K562 (cell line): ENCODE data around the gene IL6ST. TPM values are rescaled to one million over a fixed set of nuclear protein-coding genes. Genes with fewer than 3 reads are reported as not detected.

Experiments
- ATAC-seq: fragments of 200-7000 bp; cut with Tn5 transposase; 3 replicates; pipeline ENCODE4 v1.9.1; 2020; ENCODE audit warnings: moderate library complexity
- BruUV-seq: library from RNA; stranded (reverse); fragments of 400-500 nt; replicated peaks from 2 replicates; lab custom pipeline; 2021; lab: Mats Ljungman, UMichigan
- CTCF ChIA-PET: fragments of 300-600 bp; formaldehyde crosslinking; extraction: SDS; loops from one replicate; lab custom pipeline; 2021; ENCODE audit warnings: low intra/inter-chr PET ratio; lab: Yijun Ruan, JAX
- POLR2A ChIA-PET: fragments of 300-600, 350-650 bp; sonication (Branson Sonifier 250); formaldehyde crosslinking; extraction: SDS; loops from one replicate; lab custom pipeline; 2021; ENCODE audit warnings: antibody characterized with exemption, inconsistent platforms; lab: Yijun Ruan, JAX
- DNase-seq, 4 experiments: peaks; one replicate each; pipeline versions ENCODE4 v3.0.0 to v3.0.0-alpha.2; 2011 to 2018; ENCODE audit warnings: low spot score in 3 of 4, mixed read lengths in 3 of 4; ENCODE audit errors: extremely low read depth in 1 of 4
- FAIRE-seq: peaks from 2 replicates; lab custom pipeline; 2011; peaks lifted over from hg19 to GRCh38; lab: Jason Lieb, UNC
- H2AFZ ChIP-seq: 2 replicates; pipeline ENCODE4 v1.6.0; 2011; ENCODE audit warnings: low read depth, low read length, control low read depth, inconsistent platforms
- H3K27ac ChIP-seq: fragments of 200-600 bp; 3 replicates; pipeline ENCODE4 v1.8.0; 2011; ENCODE audit warnings: low read depth, mild to moderate bottlenecking, control low read depth, inconsistent platforms, low read length, moderate library complexity, mixed read lengths; ENCODE audit errors: extremely low read depth
- H3K27me3 ChIP-seq, 2 experiments: fragments of 300-600 bp in 1 of 2; 2 replicates in 1 of 2; 3 replicates in 1 of 2; pipeline versions ENCODE4 v1.6.0 to v1.8.0; 2011; ENCODE audit warnings: inconsistent platforms in 2 of 2, low read length in 2 of 2, mild to moderate bottlenecking in 1 of 2, mixed read lengths in 1 of 2, moderate library complexity in 1 of 2; ENCODE audit not compliant: control insufficient read depth in 2 of 2, insufficient read depth in 2 of 2
- H3K36me3 ChIP-seq: fragments of 300-600 bp; 3 replicates; pipeline ENCODE4 v1.8.0; 2011; ENCODE audit warnings: mild to moderate bottlenecking, low read length, inconsistent platforms; ENCODE audit not compliant: control insufficient read depth, insufficient read depth
- H3K4me1 ChIP-seq, 2 experiments: fragments of 200-600 bp in 1 of 2; replicated peaks in 1 of 2; 2 replicates in 1 of 2; 3 replicates in 1 of 2; pipeline versions ENCODE4 v1.5.1 to v1.8.0; 2011; ENCODE audit warnings: inconsistent platforms in 2 of 2, low read length in 2 of 2, mild to moderate bottlenecking in 1 of 2, mixed read lengths in 1 of 2, moderate library complexity in 1 of 2; ENCODE audit not compliant: control insufficient read depth in 2 of 2, insufficient read depth in 2 of 2
- H3K4me2 ChIP-seq: 2 replicates; pipeline ENCODE4 v1.6.1; 2011; ENCODE audit warnings: low read length, control low read depth, inconsistent platforms, mixed read lengths; ENCODE audit not compliant: insufficient read depth
- H3K4me3 ChIP-seq: fragments of 200-600 bp; sonication (generic), shearing (Covaris generic); 2 replicates; pipeline ENCODE4 v1.5.1; 2016; ENCODE audit warnings: control low read depth, inconsistent platforms
- H3K79me2 ChIP-seq: fragments of 200-600 bp; 3 replicates; pipeline ENCODE4 v1.8.0; 2011; ENCODE audit warnings: low read length, inconsistent platforms; ENCODE audit not compliant: control insufficient read depth, insufficient read depth
- H3K9ac ChIP-seq, 2 experiments: 2 replicates each; pipeline versions ENCODE4 v1.6.0 to v1.6.1; 2011; ENCODE audit warnings: low read depth in 2 of 2, low read length in 2 of 2, control low read depth in 1 of 2, inconsistent platforms in 1 of 2, mild to moderate bottlenecking in 1 of 2, mixed read lengths in 1 of 2; ENCODE audit not compliant: insufficient read depth in 1 of 2
- H3K9me1 ChIP-seq: one replicate; pipeline ENCODE4 v1.6.0; 2011; ENCODE audit warnings: inconsistent platforms, mild to moderate bottlenecking, low read length, moderate library complexity; ENCODE audit not compliant: control insufficient read depth, insufficient read depth
- H3K9me3 ChIP-seq: replicated peaks from 2 replicates; pipeline ENCODE4 v1.5.1; 2011; ENCODE audit warnings: low read depth, low read length, inconsistent platforms; ENCODE audit not compliant: control insufficient read depth, insufficient read depth
- H4K20me1 ChIP-seq: replicated peaks from 2 replicates; pipeline ENCODE4 v1.6.1; 2011; ENCODE audit warnings: low read length, inconsistent platforms, mixed read lengths; ENCODE audit not compliant: control insufficient read depth, insufficient read depth
- ARID2 ChIP-seq: fragments of 450-650 bp; IDR thresholded peaks from 2 replicates; pipeline ENCODE4 v1.6.1; 2017; ENCODE audit warnings: antibody characterized with exemption, mild to moderate bottlenecking
- HEY1 ChIP-seq: fragments of 250-450 bp; sonication (Bioruptor Pico); IDR thresholded peaks from 2 replicates; pipeline ENCODE4 v1.5.0; 2020; ENCODE audit warnings: mild to moderate bottlenecking, moderate library complexity, borderline replicate concordance
- ZNF282 ChIP-seq: sonication (generic); formaldehyde crosslinking; IDR thresholded peaks from 2 replicates; pipeline ENCODE4 v1.8.1; 2023; ENCODE audit warnings: missing genetic modification reagents
- ZNF407 ChIP-seq: fragments of 450-650 bp; IDR thresholded peaks from 2 replicates; pipeline ENCODE4 v1.6.1; 2016; ENCODE audit warnings: low read depth
- ZNF589 ChIP-seq: fragments of 200-800 bp; sonication (Bioruptor generic); IDR thresholded peaks from 2 replicates; pipeline ENCODE4 v1.6.1; 2016; ENCODE audit warnings: low read depth, missing genetic modification characterization, missing compliant biosample characterization
- ZNF778 ChIP-seq: fragments of 450-650 bp; formaldehyde crosslinking; IDR thresholded peaks from 2 replicates; pipeline ENCODE4 v1.4.0; 2020; ENCODE audit warnings: mild to moderate bottlenecking, moderate library complexity
- WGBS: fragments of 100-300 bp; shearing (Covaris generic); methylation state at CpG from one replicate; pipeline ENCODE4 v1.1.6; 2016; ENCODE audit warnings: low coverage, mixed read lengths; ENCODE audit not compliant: insufficient coverage; ENCODE audit errors: missing lambda C conversion rate; 5-methylcytosine and 5-hydroxymethylcytosine counted together
- in situ Hi-C: fragments of 300-500 bp; cut with MboI; formaldehyde crosslinking; loops from 4 replicates; pipeline ENCODE4 v1.15.0; 2018; ENCODE audit warnings: inconsistent platforms, mixed read lengths
- intact Hi-C: fragments of 100-400 bp; cut with micrococcal nuclease; formaldehyde crosslinking; loops from 2 replicates; pipeline ENCODE4 v1.14.2; 2022
- polyA plus RNA-seq, 8 experiments: library from polyadenylated mRNA; depleted of rRNA in 4 of 8; stranded (reverse) in 5 of 8; unstranded in 3 of 8; fragments of >200 nt; fragmentation: Nextera tagmentation in 2 of 8; fragmentation: Illumina TruSeq in 1 of 8; extraction: Ambion mirVana in 2 of 8; extraction: Trizol in 1 of 8; gene quantifications; 2 replicates each; pipeline versions ENCODE4 v1.2.1 to v1.2.3, GENCODE V29; 2011 to 2014; ENCODE audit warnings: inconsistent platforms in 1 of 8, missing spikeins in 1 of 8
- total RNA-seq, 7 experiments: library from RNA; depleted of rRNA in 6 of 7; stranded (reverse); fragments of >200 nt in 6 of 7; fragmentation: Illumina TruSeq in 2 of 7; extraction: Trizol in 2 of 7; gene quantifications; 2 replicates each; pipeline versions ENCODE4 v1.2.1 to v1.2.3, GENCODE V29; 2011 to 2021; ENCODE audit warnings: low replicate concordance in 1 of 7
- TF ChIP-seq, protein P1 (sequence below): sonication (generic); formaldehyde crosslinking; IDR thresholded peaks from 2 replicates; pipeline ENCODE4 v1.8.0; 2023; ENCODE audit warnings: mild to moderate bottlenecking, missing genetic modification reagents
- TF ChIP-seq, protein P2 (sequence below), 3 experiments: fragments of 200-800 bp in 1 of 3; sonication (Bioruptor generic) in 1 of 3; sonication (generic) in 1 of 3; formaldehyde crosslinking in 1 of 3; IDR thresholded peaks; 2 replicates each; pipeline versions ENCODE4 v1.6.1 to v1.8.0; 2016 to 2022; ENCODE audit warnings: mild to moderate bottlenecking in 2 of 3, missing compliant biosample characterization in 2 of 3, missing genetic modification characterization in 2 of 3, missing genetic modification reagents in 1 of 3

IL6ST gene
- total and polyA plus RNA-seq, 9 of the 15 experiments (the other 6 are each of a cell fraction or from before 2014, with no cell fraction given) = 2.0 to 27.0 (median 7.9) TPM

DNA sequence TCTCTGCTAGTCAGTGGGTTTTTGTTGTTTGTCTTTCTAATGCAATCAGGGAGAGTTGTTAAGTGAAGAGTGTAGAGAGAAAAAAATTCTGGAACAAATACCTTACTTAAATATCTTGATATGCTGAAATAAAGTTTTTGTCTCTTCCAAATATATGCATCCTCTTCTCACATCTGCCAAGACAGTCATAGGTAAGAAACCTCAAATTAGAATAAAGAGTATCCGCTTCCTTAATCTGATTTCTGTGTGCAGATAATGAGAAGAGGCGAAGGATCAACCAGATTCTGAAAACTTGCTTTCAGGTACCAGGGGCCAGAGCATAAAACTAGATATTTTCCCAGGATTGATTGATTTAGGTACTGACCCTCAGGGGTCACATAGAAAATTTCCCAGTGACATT lies 11.3 kb upstream of the IL6ST start:
- Histone ChIP-seq H3K4me1 (no peaks in the 10 kb centered on the region), H3K9ac (no peak overlapping the region), H3K4me2 (no peak overlapping the region), H3K36me3 (no peaks in the 10 kb centered on the region), H3K9me3 (peaks cover 7% of the 10 kb centered on the region; the same call in 1 of the 2 replicates), H3K9me1 (no peaks in the 10 kb centered on the region), H3K4me3 (no peak overlapping the region), H2AFZ (no peak overlapping the region), H3K27me3 (no peaks in the 10 kb centered on the region), H3K79me2 (no peaks in the 10 kb centered on the region), H4K20me1 (no peaks in the 10 kb centered on the region), H3K27ac (no peak overlapping the region)
- 56% methylated on average over 2 of the region's 2 CpGs for WGBS
- ATAC-seq (no peak), DNase-seq (no peak), FAIRE-seq (no peak)
- ChIA-PET POLR2A (interaction anchor here (1.1 kb wide), 1 partner anchor 20 kb away, joined by 3 read pairs; no protein-coding TSS in a partner anchor), CTCF (no interaction called here)
- intact Hi-C loops (no loop called here), in situ Hi-C loops (no loop called here)
- no TSS peak for BruUV-seq
- TF ChIP-seq ZNF589 (CRISPR knock-in tag) = no peak
- no peak for TF ChIP-seq ZNF778 (CRISPR knock-in tag)
- TF ChIP-seq ARID2 = no peak
- TF ChIP-seq, protein P1, sequence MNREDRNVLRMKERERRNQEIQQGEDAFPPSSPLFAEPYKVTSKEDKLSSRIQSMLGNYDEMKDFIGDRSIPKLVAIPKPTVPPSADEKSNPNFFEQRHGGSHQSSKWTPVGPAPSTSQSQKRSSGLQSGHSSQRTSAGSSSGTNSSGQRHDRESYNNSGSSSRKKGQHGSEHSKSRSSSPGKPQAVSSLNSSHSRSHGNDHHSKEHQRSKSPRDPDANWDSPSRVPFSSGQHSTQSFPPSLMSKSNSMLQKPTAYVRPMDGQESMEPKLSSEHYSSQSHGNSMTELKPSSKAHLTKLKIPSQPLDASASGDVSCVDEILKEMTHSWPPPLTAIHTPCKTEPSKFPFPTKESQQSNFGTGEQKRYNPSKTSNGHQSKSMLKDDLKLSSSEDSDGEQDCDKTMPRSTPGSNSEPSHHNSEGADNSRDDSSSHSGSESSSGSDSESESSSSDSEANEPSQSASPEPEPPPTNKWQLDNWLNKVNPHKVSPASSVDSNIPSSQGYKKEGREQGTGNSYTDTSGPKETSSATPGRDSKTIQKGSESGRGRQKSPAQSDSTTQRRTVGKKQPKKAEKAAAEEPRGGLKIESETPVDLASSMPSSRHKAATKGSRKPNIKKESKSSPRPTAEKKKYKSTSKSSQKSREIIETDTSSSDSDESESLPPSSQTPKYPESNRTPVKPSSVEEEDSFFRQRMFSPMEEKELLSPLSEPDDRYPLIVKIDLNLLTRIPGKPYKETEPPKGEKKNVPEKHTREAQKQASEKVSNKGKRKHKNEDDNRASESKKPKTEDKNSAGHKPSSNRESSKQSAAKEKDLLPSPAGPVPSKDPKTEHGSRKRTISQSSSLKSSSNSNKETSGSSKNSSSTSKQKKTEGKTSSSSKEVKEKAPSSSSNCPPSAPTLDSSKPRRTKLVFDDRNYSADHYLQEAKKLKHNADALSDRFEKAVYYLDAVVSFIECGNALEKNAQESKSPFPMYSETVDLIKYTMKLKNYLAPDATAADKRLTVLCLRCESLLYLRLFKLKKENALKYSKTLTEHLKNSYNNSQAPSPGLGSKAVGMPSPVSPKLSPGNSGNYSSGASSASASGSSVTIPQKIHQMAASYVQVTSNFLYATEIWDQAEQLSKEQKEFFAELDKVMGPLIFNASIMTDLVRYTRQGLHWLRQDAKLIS (CRISPR knock-in tag) = no peak
- TF ChIP-seq HEY1 (CRISPR knock-in tag) = no peak
- no peak for TF ChIP-seq ZNF407
- TF ChIP-seq, protein P2, sequence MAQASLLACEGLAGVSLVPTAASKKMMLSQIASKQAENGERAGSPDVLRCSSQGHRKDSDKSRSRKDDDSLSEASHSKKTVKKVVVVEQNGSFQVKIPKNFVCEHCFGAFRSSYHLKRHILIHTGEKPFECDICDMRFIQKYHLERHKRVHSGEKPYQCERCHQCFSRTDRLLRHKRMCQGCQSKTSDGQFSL (CRISPR knock-in tag; IDR thresholded peaks at IDR 0.05) = no peak
- TF ChIP-seq, protein P2 (tag; IDR thresholded peaks at IDR 0.05) = no peak
- TF ChIP-seq ZNF282 = no peak
